Testis (tissue), 3 donors: ENCODE results near the gene NMBR. TPM values are rescaled to one million over a fixed set of nuclear protein-coding genes. Genes with fewer than 3 reads are reported as not detected.

Source experiments
- DNase-seq: peaks from one replicate; pipeline ENCODE4 v3.0.0-alpha.2; 2019
- H3K27ac ChIP-seq, 2 donors: fragments of 200-600 bp; sonication (generic); one replicate each; pipeline ENCODE4 v1.5.1; 2019
- H3K27me3 ChIP-seq: fragments of 200-600 bp; sonication (generic); one replicate; pipeline ENCODE4 v1.5.1; 2019
- H3K36me3 ChIP-seq: fragments of 200-600 bp; sonication (generic); one replicate; pipeline ENCODE4 v1.5.1; 2017; ENCODE audit warnings: low read depth; ENCODE audit errors: missing control alignments
- H3K4me1 ChIP-seq: fragments of 200-600 bp; sonication (generic); one replicate; pipeline ENCODE4 v1.5.1; 2019
- H3K4me3 ChIP-seq, 2 donors: fragments of 200-600 bp; sonication (generic); one replicate each; pipeline ENCODE4 v1.5.1; 2017 to 2019
- H3K9me3 ChIP-seq: fragments of 200-600 bp; sonication (generic); one replicate; pipeline ENCODE4 v1.5.1; 2017
- POLR2A ChIP-seq: fragments of 450-650 bp; IDR thresholded peaks from one replicate; pipeline ENCODE4 v1.6.1; 2017; ENCODE audit warnings: antibody characterized with exemption, mild to moderate bottlenecking, moderate library complexity
- WGBS, 2 donors: methylation state at CpG; one replicate each; pipeline ENCODE4 v1.1.5; 2018; 5-methylcytosine and 5-hydroxymethylcytosine counted together
- intact Hi-C: fragments of 100-400 bp; cut with DNase I; formaldehyde crosslinking; loops from one replicate; pipeline ENCODE4 v1.15.1; 2023; ENCODE audit warnings: low total_unique reads
- polyA plus RNA-seq: library from polyadenylated mRNA; stranded (reverse); fragments of 350-450 nt; fragmentation: Illumina TruSeq; extraction: RNeasy Lipid Tissue Mini Kit (QIAGEN cat#74804); gene quantifications from one replicate; pipeline ENCODE4 v1.2.3, GENCODE V29; 2014; ENCODE audit warnings: low read depth, low replicate concordance; ENCODE audit not compliant: insufficient read depth
- total RNA-seq, 2 donors: library from RNA; depleted of rRNA; stranded (reverse); fragments of >200 nt; gene quantifications; one replicate each; pipeline ENCODE4 v1.2.3, GENCODE V29; 2016
- TF ChIP-seq, protein P1 (sequence below), 3 experiments: fragments of 450-650 bp in 2 of 3; fragments of 200-600 bp in 1 of 3; sonication (generic) in 1 of 3; IDR thresholded peaks; one replicate each; pipeline ENCODE4 v1.5.1; 2016 to 2019; ENCODE audit warnings: antibody characterized with exemption in 3 of 3, mild to moderate bottlenecking in 2 of 3, moderate library complexity in 1 of 3

Gene NMBR
- total and polyA plus RNA-seq, 3 donors from 2014 or later, result 1.6 to 3.5 (median 2.2) TPM

DNA sequence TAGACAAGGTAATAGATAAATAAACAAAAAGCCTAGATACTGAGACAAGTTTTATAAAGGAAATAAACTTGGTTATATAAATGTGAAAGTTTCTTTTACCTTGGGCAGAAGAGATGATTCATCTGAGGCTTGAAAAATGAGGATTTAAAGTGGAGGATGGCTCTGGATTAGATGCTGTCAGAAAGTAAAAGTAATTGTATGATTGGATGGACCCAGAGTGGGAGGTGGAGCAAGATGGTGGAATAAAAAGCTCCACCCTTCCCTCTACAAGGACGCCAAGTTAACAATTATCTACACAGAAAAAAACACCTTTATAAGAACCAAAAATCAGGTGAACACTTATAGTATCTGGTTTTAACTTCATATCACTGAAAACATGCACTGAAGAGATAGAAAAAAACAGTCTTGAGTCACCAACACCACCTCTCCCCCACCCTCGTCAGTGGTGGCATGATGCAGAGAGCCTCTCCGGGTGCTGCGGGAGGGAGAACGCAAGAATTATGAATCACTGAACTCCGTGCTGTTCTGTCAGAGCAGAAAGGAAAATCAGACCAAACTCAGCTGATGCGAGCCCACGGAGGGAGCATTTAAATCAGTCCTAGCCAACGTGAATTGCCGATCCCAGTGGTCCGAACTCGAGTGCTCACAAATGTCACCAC, 98.9 kb downstream of the NMBR start:
- no peak for DNase-seq
- H3K27ac ChIP-seq, result no peak overlapping the region
- TF ChIP-seq POLR2A, result no peak
- TF ChIP-seq, protein P1, sequence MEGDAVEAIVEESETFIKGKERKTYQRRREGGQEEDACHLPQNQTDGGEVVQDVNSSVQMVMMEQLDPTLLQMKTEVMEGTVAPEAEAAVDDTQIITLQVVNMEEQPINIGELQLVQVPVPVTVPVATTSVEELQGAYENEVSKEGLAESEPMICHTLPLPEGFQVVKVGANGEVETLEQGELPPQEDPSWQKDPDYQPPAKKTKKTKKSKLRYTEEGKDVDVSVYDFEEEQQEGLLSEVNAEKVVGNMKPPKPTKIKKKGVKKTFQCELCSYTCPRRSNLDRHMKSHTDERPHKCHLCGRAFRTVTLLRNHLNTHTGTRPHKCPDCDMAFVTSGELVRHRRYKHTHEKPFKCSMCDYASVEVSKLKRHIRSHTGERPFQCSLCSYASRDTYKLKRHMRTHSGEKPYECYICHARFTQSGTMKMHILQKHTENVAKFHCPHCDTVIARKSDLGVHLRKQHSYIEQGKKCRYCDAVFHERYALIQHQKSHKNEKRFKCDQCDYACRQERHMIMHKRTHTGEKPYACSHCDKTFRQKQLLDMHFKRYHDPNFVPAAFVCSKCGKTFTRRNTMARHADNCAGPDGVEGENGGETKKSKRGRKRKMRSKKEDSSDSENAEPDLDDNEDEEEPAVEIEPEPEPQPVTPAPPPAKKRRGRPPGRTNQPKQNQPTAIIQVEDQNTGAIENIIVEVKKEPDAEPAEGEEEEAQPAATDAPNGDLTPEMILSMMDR (IDR thresholded peaks at IDR 0.05), result no peak
- 54 to 78% methylated on average over 12 of the region's 12 CpGs for WGBS, 2 donors
- no peaks in the 10 kb centered on the region for H3K4me1 ChIP-seq
- no peaks in the 10 kb centered on the region for H3K36me3 ChIP-seq
- intact Hi-C loops, result no loop called here
- H3K27me3 ChIP-seq, result no peaks in the 10 kb centered on the region
- H3K9me3 ChIP-seq, result no peaks in the 10 kb centered on the region
- no peak overlapping the region for H3K4me3 ChIP-seq

DNA sequence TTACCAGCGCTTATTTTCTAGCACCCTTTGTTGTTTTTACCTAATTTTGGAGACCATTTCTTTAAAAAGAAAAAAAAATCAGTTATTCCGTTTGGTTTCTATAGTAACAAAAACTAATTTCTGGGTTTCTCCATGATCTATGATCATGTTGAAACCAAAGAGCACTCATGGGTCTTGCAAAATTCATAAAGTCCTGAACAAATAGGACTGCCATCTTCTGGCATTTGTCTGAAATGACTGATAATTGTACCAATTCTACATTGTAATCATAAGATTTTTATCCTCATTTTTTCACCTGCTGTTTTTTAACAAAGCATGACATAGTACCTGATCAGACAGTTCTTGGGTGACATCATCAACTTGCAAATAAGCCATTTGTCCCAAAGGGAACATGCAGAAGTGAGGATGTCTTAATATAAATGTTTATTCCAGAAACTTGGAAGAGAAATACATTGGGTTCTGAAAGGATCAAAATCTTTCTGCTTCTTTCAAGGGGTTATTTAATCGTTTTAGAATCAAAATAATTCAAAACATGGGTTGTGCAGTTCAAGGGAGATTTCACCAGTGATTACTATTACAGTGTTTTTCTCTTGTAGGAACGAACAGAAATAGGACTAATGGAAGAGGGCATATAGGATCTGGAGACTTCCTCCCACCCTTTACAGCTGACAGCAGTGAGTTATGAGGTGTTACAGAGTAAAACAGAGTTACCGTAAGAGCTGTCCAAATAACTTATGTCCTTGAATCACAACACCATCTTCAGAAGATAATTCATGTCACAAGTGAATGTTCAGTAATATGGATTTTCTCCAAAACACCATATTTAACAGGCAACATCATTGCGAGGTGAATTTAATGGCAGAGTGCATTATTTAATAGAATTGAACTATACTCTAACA, 101.3 kb downstream of the NMBR start:
- no peak overlapping the region for H3K27ac ChIP-seq
- intact Hi-C loops, result no loop called here
- no peaks in the 10 kb centered on the region for H3K9me3 ChIP-seq
- TF ChIP-seq, protein P1 (IDR thresholded peaks at IDR 0.05), result peak in 1 of 3 experiments; percentile 24
- no peak for TF ChIP-seq POLR2A
- no peaks in the 10 kb centered on the region for H3K4me1 ChIP-seq
- H3K4me3 ChIP-seq, result no peak overlapping the region
- DNase-seq, result no peak
- 39% methylated on average over 6 of the region's 6 CpGs for WGBS, 2 donors
- H3K36me3 ChIP-seq, result no peaks in the 10 kb centered on the region
- no peaks in the 10 kb centered on the region for H3K27me3 ChIP-seq

DNA sequence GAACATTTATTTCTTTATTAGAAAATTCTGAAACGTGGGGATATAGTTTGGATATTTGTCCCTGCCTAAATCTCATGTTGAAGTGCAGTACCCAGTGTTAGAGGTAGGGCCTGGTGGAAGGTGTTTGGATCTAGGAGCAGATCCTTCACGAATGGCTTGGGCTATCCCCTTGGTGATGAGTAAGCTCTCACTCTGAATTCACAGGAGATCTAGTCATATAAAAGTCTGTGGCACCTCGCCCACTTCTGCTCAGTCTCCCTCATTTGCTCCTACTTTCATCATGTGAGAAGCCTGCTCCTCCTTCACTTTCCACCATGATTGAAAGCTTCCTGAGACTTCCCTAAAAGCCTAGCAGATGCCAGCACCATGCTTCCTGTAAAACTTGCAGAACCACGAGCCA, 111.0 kb downstream of the NMBR start:
- H3K4me3 ChIP-seq, result no peak overlapping the region
- H3K9me3 ChIP-seq, result no peaks in the 10 kb centered on the region
- intact Hi-C loops, result no loop called here
- 77 to 89% methylated on average over 4 of the region's 4 CpGs for WGBS, 2 donors
- H3K27me3 ChIP-seq, result no peaks in the 10 kb centered on the region
- H3K36me3 ChIP-seq, result no peaks in the 10 kb centered on the region
- no peak for TF ChIP-seq POLR2A
- TF ChIP-seq, protein P1 (IDR thresholded peaks at IDR 0.05), result no peak
- DNase-seq, result no peak
- no peak overlapping the region for H3K27ac ChIP-seq
- H3K4me1 ChIP-seq, result no peaks in the 10 kb centered on the region

DNA sequence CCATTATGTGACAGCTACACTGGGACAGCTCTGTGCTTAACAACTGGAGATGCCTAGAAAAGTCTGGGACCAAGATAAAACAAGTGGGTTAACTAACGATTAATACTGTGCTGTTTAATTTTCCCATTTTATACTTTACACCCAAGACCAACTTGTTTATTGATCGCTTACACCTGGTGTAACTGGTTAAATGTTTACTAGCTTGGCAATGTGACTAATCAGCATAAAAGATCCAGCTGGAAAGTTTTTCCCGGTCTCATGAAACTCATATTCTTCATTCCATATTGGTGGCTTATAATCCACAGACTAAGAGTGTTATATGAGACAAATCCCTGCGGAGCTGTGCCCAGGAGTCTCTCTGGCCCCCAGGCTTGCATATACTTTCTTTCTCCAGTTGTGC, 115.9 kb downstream of the NMBR start:
- H3K36me3 ChIP-seq, result no peaks in the 10 kb centered on the region
- H3K4me3 ChIP-seq, result no peak overlapping the region
- no peak for DNase-seq
- H3K27me3 ChIP-seq, result no peaks in the 10 kb centered on the region
- intact Hi-C loops, result no loop called here
- 49 to 73% methylated on average over 4 of the region's 4 CpGs for WGBS, 2 donors
- H3K27ac ChIP-seq, result no peak overlapping the region
- H3K4me1 ChIP-seq, result no peaks in the 10 kb centered on the region
- H3K9me3 ChIP-seq, result no peaks in the 10 kb centered on the region
- TF ChIP-seq, protein P1 (IDR thresholded peaks at IDR 0.05), result no peak
- TF ChIP-seq POLR2A, result no peak
